Ascending aorta (tissue), 2 donors: Measurements from ENCODE around the gene PLEKHH2. TPM values are rescaled to one million over a fixed set of nuclear protein-coding genes. Genes with fewer than 3 reads are reported as not detected.

Source experiments
- DNase-seq, 2 donors: peaks; one replicate each; pipeline ENCODE4 v3.0.0-alpha.2; 2019; ENCODE audit warnings: low spot score in 2 of 2
- H3K27ac ChIP-seq, 2 donors: fragments of 200-600 bp; sonication (generic); one replicate each; pipeline ENCODE4 v1.5.1; 2016 to 2017; ENCODE audit warnings: mild to moderate bottlenecking in 1 of 2
- H3K27me3 ChIP-seq: fragments of 200-600 bp; sonication (generic); one replicate; pipeline ENCODE4 v1.5.1; 2017
- H3K36me3 ChIP-seq, 2 donors: fragments of 200-600 bp; sonication (generic); one replicate each; pipeline ENCODE4 v1.5.1; 2016
- H3K4me1 ChIP-seq, 2 donors: fragments of 200-600 bp; sonication (generic); one replicate each; pipeline ENCODE4 v1.5.1; 2016 to 2017; ENCODE audit warnings: mild to moderate bottlenecking in 1 of 2
- H3K4me3 ChIP-seq, 2 donors: fragments of 200-600 bp; sonication (generic); one replicate each; pipeline ENCODE4 v1.5.1; 2016 to 2017; ENCODE audit warnings: mild to moderate bottlenecking in 1 of 2
- H3K9me3 ChIP-seq, 2 donors: fragments of 200-600 bp; sonication (generic); one replicate each; pipeline ENCODE4 v1.5.1; 2016
- CTCF ChIP-seq, 3 experiments: fragments of 200-600 bp in 2 of 3; fragments of 450-650 bp in 1 of 3; sonication (generic) in 2 of 3; IDR thresholded peaks; one replicate each; pipeline ENCODE4 v1.5.1; 2016 to 2019; ENCODE audit warnings: antibody characterized with exemption in 3 of 3, mild to moderate bottlenecking in 1 of 3, moderate library complexity in 1 of 3
- intact Hi-C: fragments of 100-400 bp; cut with DNase I; formaldehyde crosslinking; loops from one replicate; pipeline ENCODE4 v1.15.1; 2023
- total RNA-seq: library from RNA; depleted of rRNA; stranded (reverse); fragments of >200 nt; gene quantifications from one replicate; pipeline ENCODE4 v1.1.0, GENCODE V29; 2016

The PLEKHH2 gene
- total RNA-seq, 1 donor from 2014 or later = 15.0 TPM

- H3K9me3 ChIP-seq = no peaks in the 10 kb centered on the region
- H3K27me3 ChIP-seq = no peaks in the 10 kb centered on the region
- H3K4me1 ChIP-seq = no peaks in the 10 kb centered on the region
- DNase-seq = no peak
- no peak for TF ChIP-seq CTCF (IDR thresholded peaks at IDR 0.05)
- intact Hi-C loops = no loop called here
- H3K4me3 ChIP-seq = no peak overlapping the region
- no peaks in the 10 kb centered on the region for H3K36me3 ChIP-seq
- no peak overlapping the region for H3K27ac ChIP-seq
Measured at GRCh38 chr2:43604674-43605073, 32.4 kb upstream of the PLEKHH2 start.

DNA sequence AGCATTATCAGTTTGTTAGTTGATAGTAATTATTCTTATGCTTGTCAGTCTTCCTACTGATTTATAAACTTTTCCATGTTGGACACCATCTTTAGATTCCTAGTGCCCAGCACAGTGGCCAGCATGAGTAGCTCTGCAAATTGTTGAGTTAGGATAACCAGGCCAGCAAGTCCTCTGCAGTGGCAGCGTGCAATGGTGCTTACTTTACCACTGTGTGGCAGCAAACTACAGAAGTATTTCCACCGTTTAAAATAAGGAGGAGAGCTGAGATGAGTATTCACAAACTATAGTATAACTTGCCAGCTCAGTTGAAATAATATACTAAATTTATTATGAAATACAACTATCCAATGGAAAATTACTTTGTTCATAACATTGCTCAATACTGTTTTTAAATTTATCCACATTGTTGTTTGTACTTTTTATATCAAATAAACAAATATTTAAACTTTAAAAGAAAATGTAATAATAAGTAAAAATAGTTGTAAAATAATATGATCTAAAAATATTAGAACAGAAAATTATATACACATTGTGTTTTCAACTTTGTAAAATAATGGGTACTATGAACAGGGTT is 31.9 kb upstream of the PLEKHH2 start:
- Histone ChIP-seq H3K36me3 (no peaks in the 10 kb centered on the region), H3K4me1 (no peaks in the 10 kb centered on the region), H3K27ac (no peak overlapping the region), H3K27me3 (no peaks in the 10 kb centered on the region), H3K9me3 (no peaks in the 10 kb centered on the region), H3K4me3 (no peak overlapping the region)
- no peak for DNase-seq
- TF ChIP-seq CTCF (IDR thresholded peaks at IDR 0.05) = peak in 2 of 3 experiments; percentile 38 to 39
- intact Hi-C loops = no loop called here

DNA sequence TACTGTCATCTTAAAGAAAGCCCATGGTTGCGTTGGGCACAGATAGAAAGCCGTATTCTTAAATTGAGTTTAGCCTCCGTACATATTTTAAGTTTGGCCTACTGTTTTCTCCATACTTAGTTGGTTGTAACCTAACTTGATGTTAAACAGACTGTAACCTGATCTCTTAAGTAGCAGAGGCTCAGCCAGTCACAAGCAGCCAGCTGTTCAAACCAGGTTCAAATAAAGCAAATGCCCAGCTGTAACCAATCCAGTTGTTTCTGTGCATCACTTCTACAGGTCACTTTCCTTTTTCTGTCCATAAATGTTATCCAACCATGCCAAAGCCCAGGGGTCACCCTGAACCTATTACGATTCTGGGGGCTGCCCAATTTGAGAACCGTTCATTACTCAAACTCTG is 31.2 kb upstream of the PLEKHH2 start:
- Histone ChIP-seq H3K27me3 (no peaks in the 10 kb centered on the region), H3K36me3 (no peaks in the 10 kb centered on the region), H3K9me3 (no peaks in the 10 kb centered on the region), H3K4me1 (no peaks in the 10 kb centered on the region), H3K4me3 (no peak overlapping the region), H3K27ac (no peak overlapping the region)
- intact Hi-C loops = no loop called here
- no peak for DNase-seq
- no peak for TF ChIP-seq CTCF (IDR thresholded peaks at IDR 0.05)

GRCh38 chr2:43609290-43609918 is 27.7 kb upstream of the PLEKHH2 start:
- Histone ChIP-seq H3K36me3 (no peaks in the 10 kb centered on the region), H3K9me3 (no peaks in the 10 kb centered on the region), H3K4me3 (no peak overlapping the region), H3K27ac (no peak overlapping the region), H3K4me1 (no peaks in the 10 kb centered on the region), H3K27me3 (no peaks in the 10 kb centered on the region)
- intact Hi-C loops = loop anchor here (1.0 kb wide), 1 partner anchor 782 kb away; no protein-coding TSS in a partner anchor
- peak; percentile 53 to 77 (median 63) for TF ChIP-seq CTCF (IDR thresholded peaks at IDR 0.05)
- no peak for DNase-seq

GRCh38 chr2:43610361-43610760 is 26.7 kb upstream of the PLEKHH2 start:
- Histone ChIP-seq H3K4me1 (no peaks in the 10 kb centered on the region), H3K27ac (no peak overlapping the region), H3K36me3 (no peaks in the 10 kb centered on the region), H3K27me3 (no peaks in the 10 kb centered on the region), H3K4me3 (no peak overlapping the region), H3K9me3 (no peaks in the 10 kb centered on the region)
- no peak for TF ChIP-seq CTCF (IDR thresholded peaks at IDR 0.05)
- no peak for DNase-seq
- intact Hi-C loops = loop anchor here (5.0 to 10.0 kb wide), 2 partner anchors 94 to 267 kb away; no protein-coding TSS in a partner anchor
